ENCODE results near the gene NXF1. TPM values are rescaled to one million over a fixed set of nuclear protein-coding genes. Genes with fewer than 3 reads are reported as not detected.
"Not testable (repeated sequence)": the region's sequence is repeated elsewhere in the genome, so short reads cannot be mapped to it uniquely, and the experiment has no call there.

The NXF1 gene
- total RNA-seq, 4 donors from 2014 or later = 38.2 to 134 (median 60.0) TPM

GRCh38 chr11:62770778-62771143 lies 34.5 kb downstream of the NXF1 start:
- Histone ChIP-seq H3K9me3 (no peaks in the 10 kb centered on the region), H3K4me1 (peaks cover 15 to 24% (median 20%) of the 10 kb centered on the region in 4 donors), H3K27ac (peak overlapping the region; percentile 92 to 98 (median 94)), H3K36me3 (peaks cover 0 to 15% (median 6%) of the 10 kb centered on the region in 4 donors), H3K4me3 (peak overlapping the region; percentile 2 to 65 (median 56)), H3K27me3 (no peaks in the 10 kb centered on the region)
- in situ Hi-C loops (cut with MboI; ENCODE audit: low pct_ligation_motif_present in 1 of 4, low pct_unique_long_range_greater_than_20kb in 1 of 4, low sequenced_read_pairs in 3 of 4) (no loop called here), intact Hi-C loops (cut with DNase I; ENCODE audit: low total_unique reads) (no loop called here)
- peak; percentile 30 for DNase-seq
- 0 to 2% methylated on average over 2 to 18 of the region's 18 CpGs for WGBS, 2 donors (ENCODE audit: low coverage in 1 of 2)
- TF ChIP-seq EP300 (IDR thresholded peaks at IDR 0.05; ENCODE audit: low read depth) = no peak
- TF ChIP-seq POLR2A (IDR thresholded peaks at IDR 0.05) = no peak
- TF ChIP-seq CTCF (IDR thresholded peaks at IDR 0.05) = no peak
- TF ChIP-seq POLR2AphosphoS5 (IDR thresholded peaks at IDR 0.05) = no peak

- H3K27me3 ChIP-seq; DNase-seq; in situ Hi-C loops (cut with MboI; ENCODE audit: low pct_ligation_motif_present in 1 of 4, low pct_unique_long_range_greater_than_20kb in 1 of 4, low sequenced_read_pairs in 3 of 4); intact Hi-C loops (cut with DNase I; ENCODE audit: low total_unique reads); H3K9me3 ChIP-seq; H3K36me3 ChIP-seq: not testable (repeated sequence)
- peaks cover 10 to 23% (median 12%) of the 10 kb centered on the region in 4 donors for H3K4me1 ChIP-seq
- WGBS, 2 donors (ENCODE audit: low coverage in 1 of 2) = 29 to 100% methylated on average over 2 to 9 of the region's 9 CpGs
- H3K27ac ChIP-seq = peak overlapping the region; percentile 88 to 90 (median 88)
- H3K4me3 ChIP-seq = peak overlapping the region in 3 of 4 donors; percentile 54 to 74 (median 67)
Measured at GRCh38 chr11:62760867-62761227, 44.4 kb downstream of the NXF1 start.

- WGBS, 2 donors (ENCODE audit: low coverage in 1 of 2) = 51 to 76% methylated on average over 4 to 9 of the region's 9 CpGs
- H3K9me3 ChIP-seq = no peaks in the 10 kb centered on the region
- H3K36me3 ChIP-seq = no peaks in the 10 kb centered on the region
- peaks cover 10 to 26% (median 21%) of the 10 kb centered on the region in 4 donors for H3K4me1 ChIP-seq
- TF ChIP-seq CTCF (IDR thresholded peaks at IDR 0.05) = no peak
- TF ChIP-seq EP300 (IDR thresholded peaks at IDR 0.05; ENCODE audit: low read depth) = no peak
- TF ChIP-seq POLR2A (IDR thresholded peaks at IDR 0.05) = no peak
- TF ChIP-seq POLR2AphosphoS5 (IDR thresholded peaks at IDR 0.05) = no peak
- intact Hi-C loops (cut with DNase I; ENCODE audit: low total_unique reads) (no loop called here), in situ Hi-C loops (cut with MboI; ENCODE audit: low pct_ligation_motif_present in 1 of 4, low pct_unique_long_range_greater_than_20kb in 1 of 4, low sequenced_read_pairs in 3 of 4) (no loop called here)
- H3K27ac ChIP-seq = no peak overlapping the region
- no peak overlapping the region for H3K4me3 ChIP-seq
- no peak for DNase-seq
- H3K27me3 ChIP-seq = no peaks in the 10 kb centered on the region
Measured at GRCh38 chr11:62757846-62758788, 47.1 kb downstream of the NXF1 start.

GRCh38 chr11:62755086-62755615 lies 50.1 kb downstream of the NXF1 start:
- H3K9me3 ChIP-seq = no peaks in the 10 kb centered on the region
- 65% methylated on average over 10 of the region's 10 CpGs; no CpG with 5 or more reads in 1 of the 2 donors for WGBS, 2 donors (ENCODE audit: low coverage in 1 of 2)
- peaks cover 0 to 34% (median 15%) of the 10 kb centered on the region in 4 donors for H3K4me1 ChIP-seq
- no peak overlapping the region for H3K4me3 ChIP-seq
- peaks cover 0 to 4% (median 0%) of the 10 kb centered on the region in 4 donors for H3K36me3 ChIP-seq
- H3K27me3 ChIP-seq = no peaks in the 10 kb centered on the region
- no peak for DNase-seq
- in situ Hi-C loops (cut with MboI; ENCODE audit: low pct_ligation_motif_present in 1 of 4, low pct_unique_long_range_greater_than_20kb in 1 of 4, low sequenced_read_pairs in 3 of 4) (no loop called here), intact Hi-C loops (cut with DNase I; ENCODE audit: low total_unique reads) (no loop called here)
- H3K27ac ChIP-seq = no peak overlapping the region
- no peak for TF ChIP-seq EP300 (IDR thresholded peaks at IDR 0.05; ENCODE audit: low read depth)
- TF ChIP-seq POLR2AphosphoS5 (IDR thresholded peaks at IDR 0.05) = no peak
- TF ChIP-seq CTCF (IDR thresholded peaks at IDR 0.05) = no peak
- TF ChIP-seq POLR2A (IDR thresholded peaks at IDR 0.05) = no peak
